Testis (tissue), 3 donors: ENCODE measurements around the gene MAPKAPK3. TPM values are rescaled to one million over a fixed set of nuclear protein-coding genes. Genes with fewer than 3 reads are reported as not detected.

ENCODE experiments used
- DNase-seq: peaks from one replicate; pipeline ENCODE4 v3.0.0-alpha.2; 2019
- H3K27ac ChIP-seq, 2 donors: fragments of 200-600 bp; sonication (generic); one replicate each; pipeline ENCODE4 v1.5.1; 2019
- H3K27me3 ChIP-seq: fragments of 200-600 bp; sonication (generic); one replicate; pipeline ENCODE4 v1.5.1; 2019
- H3K36me3 ChIP-seq: fragments of 200-600 bp; sonication (generic); one replicate; pipeline ENCODE4 v1.5.1; 2017; ENCODE audit warnings: low read depth; ENCODE audit errors: missing control alignments
- H3K4me1 ChIP-seq: fragments of 200-600 bp; sonication (generic); one replicate; pipeline ENCODE4 v1.5.1; 2019
- H3K4me3 ChIP-seq, 2 donors: fragments of 200-600 bp; sonication (generic); one replicate each; pipeline ENCODE4 v1.5.1; 2017 to 2019
- H3K9me3 ChIP-seq: fragments of 200-600 bp; sonication (generic); one replicate; pipeline ENCODE4 v1.5.1; 2017
- CTCF ChIP-seq, 3 experiments: fragments of 450-650 bp in 2 of 3; fragments of 200-600 bp in 1 of 3; sonication (generic) in 1 of 3; IDR thresholded peaks; one replicate each; pipeline ENCODE4 v1.5.1; 2016 to 2019; ENCODE audit warnings: antibody characterized with exemption in 3 of 3, mild to moderate bottlenecking in 2 of 3, moderate library complexity in 1 of 3
- POLR2A ChIP-seq: fragments of 450-650 bp; IDR thresholded peaks from one replicate; pipeline ENCODE4 v1.6.1; 2017; ENCODE audit warnings: antibody characterized with exemption, mild to moderate bottlenecking, moderate library complexity
- WGBS, 2 donors: methylation state at CpG; one replicate each; pipeline ENCODE4 v1.1.5; 2018; 5-methylcytosine and 5-hydroxymethylcytosine counted together
- intact Hi-C: fragments of 100-400 bp; cut with DNase I; formaldehyde crosslinking; loops from one replicate; pipeline ENCODE4 v1.15.1; 2023; ENCODE audit warnings: low total_unique reads
- polyA plus RNA-seq: library from polyadenylated mRNA; stranded (reverse); fragments of 350-450 nt; fragmentation: Illumina TruSeq; extraction: RNeasy Lipid Tissue Mini Kit (QIAGEN cat#74804); gene quantifications from one replicate; pipeline ENCODE4 v1.2.3, GENCODE V29; 2014; ENCODE audit warnings: low read depth, low replicate concordance; ENCODE audit not compliant: insufficient read depth
- total RNA-seq, 2 donors: library from RNA; depleted of rRNA; stranded (reverse); fragments of >200 nt; gene quantifications; one replicate each; pipeline ENCODE4 v1.2.3, GENCODE V29; 2016

MAPKAPK3 gene
- total and polyA plus RNA-seq, 3 donors from 2014 or later: 19.1 to 27.1 (median 21.4) TPM

GRCh38 chr3:50673931-50674330, 57.0 kb downstream of the MAPKAPK3 start:
- no peak for DNase-seq
- TF ChIP-seq POLR2A (no peak), CTCF (IDR thresholded peaks at IDR 0.05) (no peak)
- intact Hi-C loops: no loop called here
- 34 to 47% methylated on average over 3 of the region's 3 CpGs for WGBS, 2 donors
- Histone ChIP-seq H3K27ac (no peak overlapping the region), H3K9me3 (no peaks in the 10 kb centered on the region), H3K36me3 (no peaks in the 10 kb centered on the region), H3K4me1 (no peaks in the 10 kb centered on the region), H3K27me3 (no peaks in the 10 kb centered on the region), H3K4me3 (peak overlapping the region in 1 of 2 donors; percentile 53)

- peak; percentile 58 for DNase-seq
- Histone ChIP-seq H3K4me3 (peak within 1 kb of the TSS; percentile 53 to 61), H3K4me1 (no peaks in the 10 kb centered on the region), H3K9me3 (no peaks in the 10 kb centered on the region), H3K27me3 (no peaks in the 10 kb centered on the region), H3K36me3 (no peaks in the 10 kb centered on the region), H3K27ac (no peak within 1 kb of the TSS)
- 0 to 4% methylated on average over 5 to 57 of the region's 89 CpGs for WGBS, 2 donors
- intact Hi-C loops: no loop called here
- TF ChIP-seq POLR2A (no peak), CTCF (IDR thresholded peaks at IDR 0.05) (peak in 1 of 3 experiments; percentile 20)
Observed at GRCh38 chr3:50674349-50675178, 57.6 kb downstream of the MAPKAPK3 start, which contains the start of gene DOCK3. DOCK3 (plus strand) TSS chr3:50674927; CDS start chr3:50675264, 337 bp downstream.

- Histone ChIP-seq H3K36me3 (no peaks in the 10 kb centered on the region), H3K4me3 (peak overlapping the region; percentile 53 to 61), H3K27ac (no peak overlapping the region), H3K9me3 (no peaks in the 10 kb centered on the region), H3K27me3 (no peaks in the 10 kb centered on the region), H3K4me1 (no peaks in the 10 kb centered on the region)
- peak; percentile 79 for DNase-seq
- intact Hi-C loops: no loop called here
- TF ChIP-seq CTCF (IDR thresholded peaks at IDR 0.05): peak in 2 of 3 experiments; percentile 14 to 31
- TF ChIP-seq POLR2A: no peak
- WGBS, 2 donors: 5% methylated on average over 34 to 36 of the region's 65 CpGs
Observed at GRCh38 chr3:50675179-50676030, 58.5 kb downstream of the MAPKAPK3 start.

GRCh38 chr3:50676031-50676705, 59.2 kb downstream of the MAPKAPK3 start:
- Histone ChIP-seq H3K4me3 (no peak overlapping the region), H3K4me1 (no peaks in the 10 kb centered on the region), H3K36me3 (no peaks in the 10 kb centered on the region), H3K27ac (no peak overlapping the region), H3K9me3 (no peaks in the 10 kb centered on the region), H3K27me3 (no peaks in the 10 kb centered on the region)
- intact Hi-C loops: no loop called here
- 60 to 66% methylated on average over 7 of the region's 7 CpGs for WGBS, 2 donors
- TF ChIP-seq POLR2A: no peak
- no peak for TF ChIP-seq CTCF (IDR thresholded peaks at IDR 0.05)
- no peak for DNase-seq
